Endometrial microvascular endothelial cells (primary cell): ENCODE data around the gene AUTS2. TPM values are rescaled to one million over a fixed set of nuclear protein-coding genes. Genes with fewer than 3 reads are reported as not detected.

Experiments
- in situ Hi-C: cut with HindIII; loops from 2 replicates; pipeline ENCODE4 v1.10.0; 2017; ENCODE audit warnings: low sequenced_read_pairs, low pct_unique_long_range_greater_than_20kb; ENCODE audit errors: inconsistent ontology term
- total RNA-seq: library from RNA; depleted of rRNA; stranded (reverse); fragments of >200 nt; gene quantifications from one replicate; pipeline ENCODE4 v1.2.3, GENCODE V29; 2015; ENCODE audit errors: inconsistent ontology term

The AUTS2 gene
- total RNA-seq, 1 donor from 2014 or later, result 0.09 TPM

- in situ Hi-C loops, result no loop called here
Measured at GRCh38 chr7:70693686-70694433, 1095.6 kb downstream of the AUTS2 start.

GRCh38 chr7:70694434-70694970 lies 1096.2 kb downstream of the AUTS2 start:
- in situ Hi-C loops, result no loop called here

DNA sequence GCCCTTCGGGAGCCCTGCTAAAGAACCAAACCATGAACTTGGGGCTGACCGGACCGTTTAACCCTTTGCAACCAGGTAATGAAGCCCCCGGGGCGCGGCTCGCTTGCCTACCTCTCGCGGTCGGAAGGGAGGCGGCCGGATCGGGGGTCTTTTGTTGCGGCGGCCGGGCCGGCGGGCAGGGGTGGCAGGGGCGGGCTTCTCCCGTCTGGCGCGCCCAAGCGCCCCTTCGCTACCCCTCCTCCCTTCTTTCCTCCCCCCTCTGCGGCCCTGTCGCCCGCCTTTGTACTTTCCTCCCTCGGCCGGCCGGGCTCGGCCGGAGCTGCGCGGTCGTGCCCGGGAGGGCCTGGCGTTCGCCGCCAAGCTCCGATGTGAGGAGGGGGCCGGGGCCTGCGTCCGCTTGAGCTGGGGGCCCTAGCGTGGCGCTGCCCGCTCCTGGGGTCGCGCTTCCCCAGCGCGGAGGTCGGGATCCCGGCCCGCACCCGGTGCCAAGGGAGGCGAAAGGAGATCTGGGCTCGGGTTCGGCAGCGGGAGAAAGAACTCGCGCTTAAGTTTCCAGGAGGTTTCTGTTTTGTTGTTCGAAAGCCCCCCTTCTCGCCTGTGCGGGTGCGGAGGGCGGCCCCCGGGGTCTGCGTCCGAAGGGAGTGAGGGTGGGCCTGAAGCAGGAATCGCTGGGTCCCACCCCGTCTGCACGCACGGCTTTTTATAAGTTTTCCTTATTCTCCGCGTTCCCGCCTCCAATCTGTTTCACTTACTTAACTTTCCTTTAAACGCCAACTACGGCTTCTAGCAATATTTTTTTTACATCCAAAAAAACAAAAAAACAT lies 1096.9 kb downstream of the AUTS2 start:
- in situ Hi-C loops, result no loop called here

DNA sequence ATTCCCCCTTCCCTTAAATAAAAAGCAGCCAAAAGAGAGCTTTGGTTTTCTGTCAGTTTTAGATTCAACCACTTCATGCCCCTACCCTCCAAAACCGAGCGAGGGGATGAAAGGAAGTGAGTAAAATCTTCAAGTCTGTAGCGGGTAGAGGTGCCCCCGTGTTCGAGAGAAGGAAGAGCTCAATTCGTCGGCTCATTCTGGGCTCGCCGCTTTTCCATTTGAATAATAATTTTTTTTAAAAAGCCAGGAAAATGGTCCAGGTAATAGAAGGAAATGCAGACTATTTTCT lies 1097.5 kb downstream of the AUTS2 start:
- in situ Hi-C loops, result no loop called here

DNA sequence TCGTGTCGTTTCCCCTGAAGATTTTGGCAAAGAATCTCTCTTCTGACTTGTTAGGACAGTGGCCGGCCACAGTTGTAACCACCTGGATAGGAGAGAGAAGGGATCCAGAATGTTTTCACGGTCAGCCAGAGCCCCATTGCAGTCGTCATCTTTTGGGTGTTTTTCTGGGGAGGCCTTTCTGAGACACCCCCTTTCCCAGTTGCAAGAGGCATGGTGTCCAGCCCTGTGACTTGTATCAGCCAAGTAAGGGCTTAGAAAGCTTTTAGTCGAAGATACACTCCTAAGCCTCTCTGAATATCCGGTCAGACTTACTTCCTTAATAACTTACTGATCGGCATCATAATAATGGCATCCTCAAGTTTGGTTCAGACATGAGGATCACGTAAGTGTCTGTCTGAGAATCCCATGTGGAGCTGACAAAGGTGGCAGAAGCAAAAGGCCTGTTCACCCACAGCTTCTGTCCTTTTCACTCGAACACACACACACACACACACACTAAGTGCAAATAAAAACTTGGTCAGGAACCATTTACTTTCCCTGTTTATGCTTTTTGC lies 1098.0 kb downstream of the AUTS2 start:
- in situ Hi-C loops, result no loop called here

DNA sequence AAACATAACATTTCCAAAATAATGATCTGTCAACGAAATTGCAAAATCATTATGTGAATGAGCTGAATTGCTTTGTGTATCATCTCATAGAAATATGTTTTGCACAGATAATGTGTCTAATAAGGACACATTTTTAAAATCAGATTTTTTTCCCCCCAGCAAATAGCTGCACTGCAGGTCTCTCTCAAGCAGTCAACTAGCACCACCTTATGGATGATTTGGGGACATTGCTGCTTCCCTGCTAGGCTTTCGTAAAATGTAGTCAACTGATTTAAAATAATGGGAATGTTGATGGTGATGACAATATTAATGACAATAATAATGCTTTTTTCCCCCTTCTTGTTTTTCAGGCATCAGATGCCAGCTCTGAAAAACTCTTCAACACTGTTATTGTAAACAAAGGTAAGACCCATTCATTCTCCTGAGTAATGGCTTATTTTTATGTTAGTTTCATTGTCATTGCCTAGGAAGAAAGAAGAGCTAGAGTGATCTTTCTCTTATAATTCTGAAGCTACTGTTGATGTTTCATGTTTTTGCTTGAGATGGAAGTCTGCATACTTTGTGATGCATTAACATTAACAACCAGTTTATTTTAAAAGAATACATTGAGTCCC lies 1100.1 kb downstream of the AUTS2 start:
- in situ Hi-C loops, result no loop called here

DNA sequence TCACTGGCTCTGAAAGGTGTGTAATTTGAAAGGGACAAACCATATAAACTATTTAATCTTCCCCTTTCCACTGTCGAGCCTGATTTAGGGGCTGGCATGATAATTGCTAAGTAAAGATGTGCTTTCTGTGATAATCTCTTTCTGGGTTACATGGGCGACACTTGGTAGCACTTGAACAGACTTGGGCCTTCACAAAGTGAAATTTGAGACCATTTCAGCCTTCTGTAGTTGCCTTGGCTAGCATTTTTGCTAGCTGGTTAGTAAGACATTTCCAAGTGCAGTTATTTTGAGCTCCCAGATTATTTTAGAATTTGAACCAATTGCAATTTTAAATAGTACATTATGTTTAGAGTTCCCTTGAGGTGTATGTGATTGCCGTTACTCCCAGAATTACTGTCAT lies 1101.0 kb downstream of the AUTS2 start:
- in situ Hi-C loops, result no loop called here

DNA sequence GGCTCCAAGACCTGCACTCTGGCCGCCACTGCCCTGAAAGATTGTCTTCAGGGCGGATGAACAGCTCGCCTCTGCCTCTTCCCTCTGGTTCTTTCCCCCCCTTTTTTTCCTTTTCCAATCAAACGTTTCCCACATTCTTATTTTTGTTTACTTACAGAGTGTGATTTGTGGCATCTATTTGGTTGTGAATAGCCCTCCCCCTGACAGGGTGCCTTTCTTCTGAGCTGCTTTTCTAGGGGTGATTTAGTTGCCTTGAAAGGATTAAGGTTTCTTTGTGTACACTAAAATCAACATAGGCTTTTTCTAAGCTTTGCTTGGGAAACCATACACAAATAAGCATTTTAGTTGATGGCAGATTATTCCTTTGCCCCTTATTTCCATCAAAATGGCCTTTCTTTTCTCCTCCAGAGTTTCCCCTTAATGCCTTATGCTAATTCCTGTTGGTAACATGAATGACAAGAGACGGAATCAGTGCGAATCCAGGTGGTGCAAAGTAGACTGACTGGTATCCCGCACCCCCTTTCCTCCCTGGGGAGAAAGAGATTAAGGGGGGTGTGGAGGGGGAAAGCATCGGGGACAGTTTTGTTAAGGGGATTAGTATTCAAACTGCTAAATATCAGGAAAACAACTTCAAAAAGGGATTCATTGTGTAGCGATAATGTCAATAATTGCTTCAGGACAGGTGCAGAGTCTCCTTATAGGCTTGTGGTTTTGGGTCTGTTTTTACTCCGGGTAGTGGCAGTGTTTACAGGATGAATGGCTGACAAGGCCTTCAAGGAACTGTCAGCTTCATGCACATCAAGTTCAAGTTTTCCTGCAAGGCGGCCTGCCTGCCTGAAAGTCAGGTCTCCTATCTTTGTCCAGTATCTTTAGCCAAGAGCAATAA lies 1102.0 kb downstream of the AUTS2 start:
- in situ Hi-C loops, result no loop called here

DNA sequence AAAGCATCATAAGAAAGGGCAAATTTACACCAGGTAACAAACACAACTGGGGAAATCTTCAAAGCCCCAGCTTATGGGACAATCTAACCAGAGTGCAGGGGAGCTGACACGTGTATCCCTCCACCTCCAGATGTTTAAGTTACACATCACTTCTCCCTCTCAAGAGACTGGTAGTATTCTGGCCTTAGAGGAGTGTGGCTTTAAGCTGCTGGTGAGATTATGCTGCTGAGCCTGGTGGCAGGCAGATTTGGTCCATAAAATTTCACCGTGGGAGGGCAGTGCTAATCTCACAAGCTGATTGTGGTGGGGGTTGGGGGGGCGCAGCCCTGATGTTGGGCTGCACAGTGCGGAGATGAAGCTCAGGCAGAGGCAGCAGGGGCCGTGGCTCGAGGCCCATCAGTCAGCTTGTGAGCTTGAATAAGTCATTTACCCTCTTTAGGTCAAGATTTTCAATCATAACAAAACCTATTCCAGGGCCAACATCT lies 1102.7 kb downstream of the AUTS2 start:
- in situ Hi-C loops, result no loop called here

DNA sequence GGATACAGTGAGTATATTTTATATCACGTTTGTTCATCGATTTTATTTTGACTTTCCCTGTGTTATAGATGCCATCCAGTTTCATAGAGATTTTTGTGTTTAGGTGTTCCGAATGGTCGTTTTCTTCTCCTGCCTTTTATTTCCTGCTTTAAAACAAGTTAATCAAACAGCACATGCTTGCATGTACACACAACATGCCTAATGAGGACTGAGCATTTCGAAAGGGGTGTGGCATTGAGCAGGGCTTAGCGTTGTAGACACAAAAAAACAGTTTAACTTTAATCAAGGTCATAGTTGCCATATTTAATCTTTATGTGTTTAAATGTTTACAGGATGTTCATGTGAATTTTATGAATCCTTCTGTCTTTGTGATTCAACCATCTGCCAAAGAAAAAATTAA lies 1103.2 kb downstream of the AUTS2 start:
- in situ Hi-C loops, result no loop called here

DNA sequence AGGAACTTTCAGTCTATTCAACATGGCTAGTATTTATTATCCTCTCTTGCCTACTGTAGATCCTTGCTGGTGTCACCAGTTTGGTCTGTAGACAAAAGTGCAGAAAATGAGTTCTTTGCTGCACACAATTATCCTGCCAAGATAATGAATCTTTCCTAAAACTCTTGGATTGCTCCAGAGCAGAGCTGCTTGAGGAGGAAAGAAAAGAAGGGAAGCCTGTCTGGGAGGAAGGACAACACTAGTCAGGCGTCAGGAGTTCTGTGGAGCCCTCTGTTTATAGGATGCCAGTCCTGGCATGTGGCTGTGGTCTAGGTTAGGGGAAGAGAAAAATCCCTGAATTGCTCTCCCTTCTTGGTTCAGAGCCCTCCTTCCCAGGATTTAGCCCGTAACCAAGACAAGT lies 1103.7 kb downstream of the AUTS2 start:
- in situ Hi-C loops, result no loop called here

DNA sequence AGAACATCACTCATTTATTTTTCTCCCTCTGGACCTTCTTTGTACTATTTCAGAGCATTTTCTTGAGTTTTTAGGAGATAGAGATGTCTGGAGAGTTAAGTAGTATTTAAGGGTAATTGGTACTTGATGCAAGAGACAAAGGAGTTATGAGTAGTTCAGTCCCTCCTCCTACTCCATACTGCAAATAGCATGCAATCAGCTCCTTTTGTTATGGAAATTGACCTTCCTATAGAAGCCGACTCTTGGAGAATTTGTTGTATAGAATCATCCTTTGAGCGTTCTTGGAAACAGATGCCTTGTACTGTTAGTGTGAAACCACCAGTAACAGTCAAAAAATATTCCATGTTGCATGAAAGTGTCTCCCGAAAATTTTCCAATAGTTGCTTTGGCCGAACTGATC lies 1105.5 kb downstream of the AUTS2 start:
- in situ Hi-C loops, result no loop called here

GRCh38 chr7:70704831-70705346 lies 1106.6 kb downstream of the AUTS2 start:
- in situ Hi-C loops, result no loop called here

- in situ Hi-C loops, result no loop called here
Measured at GRCh38 chr7:70706204-70706603, 1107.9 kb downstream of the AUTS2 start.

GRCh38 chr7:70706698-70707097 lies 1108.4 kb downstream of the AUTS2 start:
- in situ Hi-C loops, result no loop called here

DNA sequence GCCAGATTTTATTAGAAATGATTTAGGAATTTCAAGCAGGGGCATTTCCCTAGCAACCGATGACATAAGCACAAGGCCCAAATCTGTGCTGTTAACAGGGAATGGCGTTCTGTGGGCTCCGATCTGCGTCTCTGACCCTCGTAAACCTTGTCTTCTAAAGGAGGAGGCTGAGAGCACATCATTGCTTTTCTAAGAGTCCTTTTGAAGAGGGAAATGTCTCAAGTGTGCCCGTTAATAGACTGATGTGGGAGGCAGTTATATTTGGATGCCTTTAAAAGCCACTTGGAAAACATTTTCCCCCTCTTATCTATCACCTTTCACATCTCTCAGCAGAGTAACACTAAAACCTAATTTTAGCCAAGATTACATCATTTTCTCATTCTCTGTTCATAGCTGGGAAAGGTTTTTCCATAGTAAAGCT lies 1109.6 kb downstream of the AUTS2 start:
- in situ Hi-C loops, result no loop called here

DNA sequence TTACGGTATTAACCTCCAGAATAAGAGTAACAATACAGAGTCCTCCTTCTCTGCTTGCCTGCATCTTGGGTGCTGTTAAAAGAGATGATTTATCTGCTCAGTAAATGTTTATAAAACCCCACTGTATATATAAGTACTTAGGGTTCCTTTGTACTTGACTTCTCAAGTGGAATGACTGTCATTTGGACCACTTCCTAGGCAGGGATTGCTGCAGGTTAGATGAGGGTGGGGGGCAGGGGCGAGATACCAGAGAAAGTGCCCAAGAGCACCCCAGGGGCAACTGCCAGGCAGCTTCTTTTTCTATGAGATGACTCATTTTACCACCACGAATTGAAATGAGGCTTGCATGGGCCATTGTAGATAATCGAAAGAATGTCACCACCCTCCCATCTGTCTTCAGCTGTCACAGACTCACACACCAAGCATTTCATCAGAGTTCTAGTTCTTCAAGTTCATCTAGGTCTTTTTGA lies 1111.8 kb downstream of the AUTS2 start:
- in situ Hi-C loops, result no loop called here

DNA sequence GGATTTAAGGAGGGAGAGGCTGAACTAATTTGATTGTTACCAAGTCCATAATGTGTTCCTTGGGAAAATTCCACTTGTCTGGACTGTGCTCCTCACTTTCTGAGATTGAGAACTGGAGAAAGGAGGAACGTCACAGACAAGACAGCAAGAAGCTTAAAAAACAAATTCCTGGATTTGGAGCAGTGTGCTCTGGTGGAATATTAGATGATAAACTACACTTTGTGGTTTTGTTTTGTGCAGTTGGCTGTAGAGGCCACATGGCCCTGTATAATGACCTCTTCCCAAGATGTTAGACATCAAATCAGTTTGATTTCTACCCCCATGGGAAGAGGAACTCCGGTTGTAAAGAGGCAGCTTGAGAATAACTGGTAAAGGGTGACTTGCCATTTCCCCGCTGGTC lies 1112.4 kb downstream of the AUTS2 start:
- in situ Hi-C loops, result no loop called here
